ENCODE results near the gene CRYL1. TPM values are rescaled to one million over a fixed set of nuclear protein-coding genes. Genes with fewer than 3 reads are reported as not detected.

Gene CRYL1
- total and polyA plus RNA-seq, 2 of the 13 experiments (the other 11 are each of a cell fraction or from before 2014, with no cell fraction given), result 57.2 to 115 TPM

GRCh38 chr13:20534038-20534608 lies 8.5 kb upstream of the CRYL1 start (continued):
- TF ChIP-seq HOMEZ (CRISPR knock-in tag; IDR thresholded peaks at IDR 0.05; ENCODE audit: low read depth) (no peak), SRSF9 (IDR thresholded peaks at IDR 0.05; ENCODE audit: borderline replicate concordance, insufficient read depth, low read depth, low read length, poor library complexity, severe bottlenecking) (no peak), HOXA7 (CRISPR knock-in tag; IDR thresholded peaks at IDR 0.05) (no peak), SNRNP70 (IDR thresholded peaks at IDR 0.05; ENCODE audit: low read depth, low read length) (no peak), SMAD3 (CRISPR knock-in tag; IDR thresholded peaks at IDR 0.05) (no peak), ZBTB39 (CRISPR knock-in tag; IDR thresholded peaks at IDR 0.05) (no peak), ZNF256 (CRISPR knock-in tag; conservative IDR thresholded peaks at IDR 0.05) (no peak), MLX (CRISPR knock-in tag; IDR thresholded peaks at IDR 0.05) (no peak), FOXC1 (CRISPR knock-in tag; IDR thresholded peaks at IDR 0.05; ENCODE audit: borderline replicate concordance) (no peak), MAFG (CRISPR knock-in tag; IDR thresholded peaks at IDR 0.05) (no peak), MAZ (IDR thresholded peaks at IDR 0.05; ENCODE audit: borderline replicate concordance, low read depth, low read length) (no peak), MAZ (CRISPR knock-in tag; IDR thresholded peaks at IDR 0.05; ENCODE audit: low read depth) (no peak), DNMT3B (CRISPR knock-in tag; conservative IDR thresholded peaks at IDR 0.05) (no peak), ZNF512B (CRISPR knock-in tag; IDR thresholded peaks at IDR 0.05; ENCODE audit: borderline replicate concordance) (no peak), RERE (CRISPR knock-in tag; IDR thresholded peaks at IDR 0.05; ENCODE audit: low read depth) (no peak), SETDB1 (CRISPR knock-in tag; IDR thresholded peaks at IDR 0.05; ENCODE audit: borderline replicate concordance) (peak; percentile 98), MED1 (CRISPR knock-in tag; IDR thresholded peaks at IDR 0.05) (0 out of 2 replicates have a peak, but pooled peaks have one; percentile 31)

Data from HepG2 (cell line).